Heart left ventricle (tissue), 16 donors: ENCODE measurements around the gene PRXL2B. TPM values are rescaled to one million over a fixed set of nuclear protein-coding genes. Genes with fewer than 3 reads are reported as not detected.

Source experiments
- ATAC-seq, 4 donors: fragments of 200-7000 bp; cut with Tn5 transposase; one replicate each; pipeline ENCODE4 v1.9.1; 2020 to 2022; ENCODE audit warnings: moderate library complexity in 4 of 4, mild to moderate bottlenecking in 3 of 4, moderate number of reproducible peaks in 1 of 4
- DNase-seq, 5 donors: peaks; one replicate each; pipeline ENCODE4 v3.0.0-alpha.2; 2020
- H3K27ac ChIP-seq, 12 donors: fragments of 200-600 bp; sonication (generic) in 4 of 12; one replicate each; pipeline versions ENCODE4 v1.5.0 to v1.8.0; 2016 to 2022; ENCODE audit warnings: mild to moderate bottlenecking in 2 of 12
- H3K27me3 ChIP-seq, 9 donors: fragments of 200-600 bp; sonication (generic) in 2 of 9; one replicate each; pipeline versions ENCODE4 v1.5.1 to v1.8.0; 2016 to 2022; ENCODE audit warnings: mild to moderate bottlenecking in 3 of 9
- H3K36me3 ChIP-seq, 9 donors: fragments of 200-600 bp; sonication (generic) in 2 of 9; one replicate each; pipeline versions ENCODE4 v1.5.0 to v1.8.0; 2018 to 2022; ENCODE audit warnings: mild to moderate bottlenecking in 2 of 9
- H3K4me1 ChIP-seq, 12 donors: fragments of 200-600 bp; sonication (generic) in 4 of 12; one replicate each; pipeline versions ENCODE4 v1.5.0 to v1.8.0; 2016 to 2022; ENCODE audit warnings: mild to moderate bottlenecking in 3 of 12
- H3K4me3 ChIP-seq, 12 donors: fragments of 200-600 bp; sonication (generic) in 4 of 12; one replicate each; pipeline versions ENCODE4 v1.5.0 to v1.8.0; 2017 to 2022; ENCODE audit warnings: mild to moderate bottlenecking in 9 of 12, moderate library complexity in 4 of 12
- H3K9me3 ChIP-seq, 12 donors: fragments of 200-600 bp; sonication (generic) in 4 of 12; one replicate each; pipeline versions ENCODE4 v1.5.0 to v1.8.0; 2016 to 2022; ENCODE audit warnings: mild to moderate bottlenecking in 1 of 12
- POLR2A ChIP-seq, 2 donors: fragments of 450-650 bp; IDR thresholded peaks; one replicate each; pipeline ENCODE4 v1.6.1; 2017; ENCODE audit warnings: antibody characterized with exemption in 2 of 2, mild to moderate bottlenecking in 2 of 2, moderate library complexity in 2 of 2
- WGBS, 4 donors: extraction: QIAGEN DNeasy Blood & Tissue Kit in 2 of 4; methylation state at CpG; one replicate each; pipeline versions ENCODE4 v1.1.5 to v1.1.7; 2013 to 2018; 5-methylcytosine and 5-hydroxymethylcytosine counted together
- intact Hi-C, 10 donors: fragments of 100-400 bp; cut with DNase I; formaldehyde crosslinking; loops; one replicate each; pipeline versions ENCODE4 v1.11.1 to v1.14.2; 2022
- polyA plus RNA-seq, 2 donors: library from polyadenylated mRNA; stranded (reverse); fragments of 200-250 nt; gene quantifications; one replicate each; pipeline ENCODE4 v1.2.3, GENCODE V29; 2013
- total RNA-seq, 9 donors: library from RNA; depleted of rRNA in 2 of 9; stranded (reverse); fragments of >200 nt in 2 of 9; fragmentation: NEBNext Ultra II Directional in 3 of 9; extraction: Animal tissue kit (Norgen Biotek cat#: 25700) in 3 of 9; gene quantifications; one replicate each; pipeline versions ENCODE4 v1.1.0 to v1.2.4, GENCODE V29; 2016 to 2023
- TF ChIP-seq, protein P1 (sequence below), 12 donors: fragments of 200-600 bp; sonication (generic) in 4 of 12; IDR thresholded peaks; one replicate each; pipeline versions ENCODE4 v1.5.0 to v1.8.0; 2018 to 2022; ENCODE audit warnings: antibody characterized with exemption in 12 of 12, mild to moderate bottlenecking in 5 of 12
- donor health status: ischemic (EF 13 %, LVEDD 7.1; RV severe dilation, severe dysfunction).
- donor health status: healthy with polysubstance abuse.
- donor health status: DM: no; HTN: yes; CAD: no.
- donor health status: DM: no; HTN: no; CAD: no.
- donor health status: ischemic (EF 25% LVEDD 6.9; RV normal size, moderate dysfunction).
- donor health status: ischemic (EF 25% LVEDD 5.7; RV mildly dilated, moderate dysfunction).
- donor health status: healthy.
- donor health status: DM: yes; HTN: yes; CAD: no.
- donor health status: ischemic (EF 35%, LVEDD 5.7; RV mildly dilated, moderate dysfunction).
- donor health status: nonischemic (EF 11% LVEDD 7.7; RV severe dilation, severe dysfunction).
- donor health status: DM: yes; HTN: yes; CAD: no.
- donor health status: PGD.
- donor health status: ischemic (EF 29% LVEDD 5.4; RV normal size, mild dysfunction).
- donor health status: nonischemic (EF 23%, LVEDD 6.1; RV moderate dilation, normal function).

PRXL2B gene
- total and polyA plus RNA-seq, 11 donors: 5.1 to 13.9 (median 7.9) TPM

- WGBS, 4 donors: 75 to 79% (median 76%) methylated on average over 12 to 16 of the region's 16 CpGs
- H3K27ac ChIP-seq: no peak overlapping the region
- intact Hi-C loops: loop anchor here in 1 of 10 donors (10.0 kb wide), 1 partner anchor 54 kb away; the partner anchor contains the start of gene PRXL2B
- ATAC-seq (no peak), DNase-seq (peak in 1 of 5 donors; percentile 40)
- H3K4me3 ChIP-seq: no peak overlapping the region
- peaks cover 0 to 11% (median 7%) of the 10 kb centered on the region in 12 donors for H3K9me3 ChIP-seq
- H3K27me3 ChIP-seq: peaks cover 0 to 17% (median 2%) of the 10 kb centered on the region in 9 donors
- H3K36me3 ChIP-seq: no peaks in the 10 kb centered on the region
- no peak for TF ChIP-seq POLR2A (IDR thresholded peaks at IDR 0.05)
- TF ChIP-seq, protein P1, sequence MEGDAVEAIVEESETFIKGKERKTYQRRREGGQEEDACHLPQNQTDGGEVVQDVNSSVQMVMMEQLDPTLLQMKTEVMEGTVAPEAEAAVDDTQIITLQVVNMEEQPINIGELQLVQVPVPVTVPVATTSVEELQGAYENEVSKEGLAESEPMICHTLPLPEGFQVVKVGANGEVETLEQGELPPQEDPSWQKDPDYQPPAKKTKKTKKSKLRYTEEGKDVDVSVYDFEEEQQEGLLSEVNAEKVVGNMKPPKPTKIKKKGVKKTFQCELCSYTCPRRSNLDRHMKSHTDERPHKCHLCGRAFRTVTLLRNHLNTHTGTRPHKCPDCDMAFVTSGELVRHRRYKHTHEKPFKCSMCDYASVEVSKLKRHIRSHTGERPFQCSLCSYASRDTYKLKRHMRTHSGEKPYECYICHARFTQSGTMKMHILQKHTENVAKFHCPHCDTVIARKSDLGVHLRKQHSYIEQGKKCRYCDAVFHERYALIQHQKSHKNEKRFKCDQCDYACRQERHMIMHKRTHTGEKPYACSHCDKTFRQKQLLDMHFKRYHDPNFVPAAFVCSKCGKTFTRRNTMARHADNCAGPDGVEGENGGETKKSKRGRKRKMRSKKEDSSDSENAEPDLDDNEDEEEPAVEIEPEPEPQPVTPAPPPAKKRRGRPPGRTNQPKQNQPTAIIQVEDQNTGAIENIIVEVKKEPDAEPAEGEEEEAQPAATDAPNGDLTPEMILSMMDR (IDR thresholded peaks at IDR 0.05): no peak
- H3K4me1 ChIP-seq: peaks cover 0 to 34% (median 15%) of the 10 kb centered on the region in 12 donors
Measured at GRCh38 chr1:2638466-2639115, 52.0 kb downstream of the PRXL2B start.

DNA sequence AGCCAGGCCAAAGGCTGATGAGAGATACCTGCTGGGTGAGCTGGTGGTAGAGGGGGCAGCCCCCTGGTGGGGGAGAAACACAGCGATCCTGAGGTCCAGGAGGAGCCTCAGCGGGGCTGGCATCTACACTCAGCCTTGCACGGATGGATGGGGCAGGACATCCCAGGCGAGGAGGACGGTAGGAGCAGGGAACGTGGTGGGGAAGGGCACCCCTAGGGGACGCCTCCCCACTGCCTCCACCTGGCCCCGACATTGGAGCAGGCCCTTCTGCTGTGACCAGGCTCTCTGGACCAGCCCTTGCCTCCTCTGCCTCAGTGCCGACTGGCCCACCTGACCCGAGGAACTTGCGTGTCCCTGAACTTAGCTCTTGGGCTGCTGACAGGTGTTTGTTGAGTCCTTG is 52.6 kb downstream of the PRXL2B start:
- peaks cover 0 to 11% (median 7%) of the 10 kb centered on the region in 12 donors for H3K9me3 ChIP-seq
- no peak for TF ChIP-seq POLR2A (IDR thresholded peaks at IDR 0.05)
- TF ChIP-seq, protein P1 (IDR thresholded peaks at IDR 0.05): no peak

DNA sequence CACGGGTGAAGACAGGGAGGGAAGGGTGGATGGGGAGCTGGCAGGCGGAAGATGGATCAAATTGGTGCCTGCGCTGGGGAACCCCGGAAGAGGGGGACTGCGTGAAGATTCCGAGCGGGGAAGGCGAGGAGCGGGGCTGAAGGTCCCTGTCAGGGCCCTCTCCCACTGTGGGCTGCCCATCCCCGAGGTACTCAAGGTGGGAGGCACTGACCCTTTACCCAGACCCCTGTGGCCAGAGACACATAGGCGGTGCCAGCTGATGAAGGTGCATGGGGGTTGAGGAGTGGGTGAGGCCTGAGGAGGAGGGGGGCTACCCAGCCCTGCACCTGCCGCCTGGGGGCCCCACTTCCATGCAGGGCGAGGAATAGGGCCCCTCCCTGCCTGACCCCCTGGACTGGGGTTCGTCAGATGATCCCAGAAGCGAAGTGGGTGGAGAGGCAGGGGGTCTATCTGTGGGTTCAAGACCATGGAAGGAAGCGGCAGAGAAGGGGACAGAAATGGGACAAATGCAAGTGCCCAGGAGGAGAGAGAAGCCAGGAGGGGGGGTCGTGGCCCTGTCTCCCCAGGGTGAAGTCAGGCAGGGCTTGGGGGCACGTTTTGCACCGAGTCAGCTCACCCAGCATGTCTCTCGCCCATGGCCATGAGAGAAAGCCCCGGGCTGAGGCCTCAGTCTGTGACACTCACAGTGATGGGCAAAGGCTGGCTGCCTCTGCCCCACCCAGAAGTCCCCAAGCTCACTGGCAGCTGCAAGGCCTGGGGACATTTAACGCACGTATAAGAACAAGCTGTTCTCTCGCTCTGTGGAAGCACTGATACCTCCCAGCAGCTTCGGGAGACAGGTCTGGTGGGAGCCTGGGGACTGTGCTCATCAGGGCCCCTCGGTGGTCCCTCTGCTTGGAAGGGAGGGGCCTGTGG is 53.3 kb downstream of the PRXL2B start:
- 70 to 80% (median 78%) methylated on average over 22 to 26 of the region's 26 CpGs for WGBS, 4 donors

More for the DNA sequence above, 52.6 kb downstream of the PRXL2B start:
- 45 to 59% (median 49%) methylated on average over 10 to 11 of the region's 11 CpGs for WGBS, 4 donors
- no peaks in the 10 kb centered on the region for H3K36me3 ChIP-seq
- DNase-seq (peak in 1 of 5 donors; percentile 25), ATAC-seq (no peak)
- intact Hi-C loops: loop anchor here in 1 of 10 donors (10.0 kb wide), 1 partner anchor 54 kb away; the partner anchor contains the start of gene PRXL2B
- peaks cover 0 to 31% (median 14%) of the 10 kb centered on the region in 12 donors for H3K4me1 ChIP-seq
- H3K4me3 ChIP-seq: no peak overlapping the region
- no peak overlapping the region for H3K27ac ChIP-seq
- peaks cover 0 to 11% (median 0%) of the 10 kb centered on the region in 9 donors for H3K27me3 ChIP-seq

More for the DNA sequence above, 53.3 kb downstream of the PRXL2B start:
- Histone ChIP-seq H3K4me3 (no peak overlapping the region), H3K27me3 (peaks cover 0 to 9% (median 0%) of the 10 kb centered on the region in 9 donors), H3K9me3 (peaks cover 0 to 11% (median 7%) of the 10 kb centered on the region in 12 donors), H3K36me3 (no peaks in the 10 kb centered on the region), H3K27ac (no peak overlapping the region), H3K4me1 (peaks cover 0 to 31% (median 14%) of the 10 kb centered on the region in 12 donors)
- DNase-seq: peak in 1 of 5 donors; percentile 49
- intact Hi-C loops: loop anchor here in 7 of 10 donors (5.0 to 10.0 kb wide), 5 partner anchors 53 to 225 kb away; partner anchors contain the start of genes PRXL2B (in 5 of the 7) and PEX10 (in 4 of the 7)
- TF ChIP-seq, protein P1 (IDR thresholded peaks at IDR 0.05): no peak
- TF ChIP-seq POLR2A (IDR thresholded peaks at IDR 0.05): no peak
- ATAC-seq: peak in 1 of 4 donors; percentile 1
